GM21717 (cell line): ENCODE data around the gene PIP5K1B.
A peak's percentile ranks its signal among the peaks of the same experiment; 100 is the strongest.
"Not testable (repeated sequence)": the region's sequence is repeated elsewhere in the genome, so short reads cannot be mapped to it uniquely, and the experiment has no call there.

Experiments
- ATAC-seq: cut with Tn5 transposase; IDR thresholded peaks from one replicate; pipeline ENCODE4 v1.9.1; 2021; ENCODE audit warnings: mild to moderate bottlenecking, moderate library complexity; ENCODE audit not compliant: unreplicated experiment

The PIP5K1B gene

DNA sequence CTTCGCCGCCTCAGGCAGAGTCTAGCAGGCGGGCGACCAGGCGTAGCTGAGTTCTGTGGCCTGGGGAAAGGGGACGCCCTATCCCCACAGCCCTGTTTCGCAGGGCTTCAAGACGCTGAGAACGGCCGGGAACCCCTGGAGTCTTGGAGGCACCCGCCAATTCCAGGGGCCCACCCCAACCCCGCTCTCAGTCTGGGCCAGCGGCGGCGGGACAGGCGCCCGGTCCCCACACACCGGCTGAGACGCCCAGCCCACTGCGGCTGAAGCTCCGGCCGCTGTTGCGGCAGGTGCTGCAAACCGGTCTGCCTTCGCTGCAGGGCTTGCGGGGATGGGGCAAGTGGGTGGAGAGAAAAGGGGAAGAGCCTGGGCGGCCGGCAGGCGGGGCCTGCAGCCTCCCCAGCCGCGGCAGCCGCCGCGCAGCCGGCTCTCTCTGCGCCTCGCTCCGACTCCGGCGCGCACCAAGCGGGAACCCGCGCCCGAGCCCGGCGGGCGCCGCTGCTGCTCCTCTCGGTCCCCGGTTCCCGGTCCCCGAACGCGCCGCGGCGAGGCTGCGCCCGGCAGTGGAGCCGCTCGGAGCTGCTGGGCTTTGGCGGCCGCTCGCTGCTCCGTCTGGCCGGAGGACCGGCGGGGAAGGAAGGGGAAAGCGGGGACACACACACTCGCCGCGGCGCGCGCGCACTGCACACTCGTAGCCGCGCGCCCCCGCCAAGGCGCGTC is at the start of gene PIP5K1B:
TSS of gene PIP5K1B (plus strand) at position 427 of the 717 bp plus-strand sequence. CDS start 117,375 bp downstream, outside the sequence.
- ATAC-seq = peak; percentile 74

DNA sequence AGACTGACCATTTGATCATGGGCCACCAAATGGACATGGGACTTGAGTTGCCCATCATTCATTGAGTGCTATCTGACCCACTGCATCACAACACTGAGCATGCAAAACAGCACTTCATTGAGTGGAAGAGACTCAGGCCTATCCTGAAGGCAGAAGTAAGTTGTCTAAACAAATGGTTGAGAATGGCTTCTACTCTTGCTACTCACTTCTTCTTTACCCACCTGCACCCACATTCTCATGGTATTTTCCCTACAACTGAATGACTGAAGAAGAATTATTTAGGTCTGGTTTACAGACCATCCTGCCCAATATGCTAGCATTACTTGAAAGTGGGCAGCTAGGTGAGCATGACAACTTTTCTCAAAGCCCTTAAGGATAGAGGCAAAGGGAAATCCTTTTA is 41.0 kb upstream of the PIP5K1B start:
- no peak for ATAC-seq

- no peak for ATAC-seq
These were observed 36.9 kb upstream of the PIP5K1B start for GRCh38 chr9:68668127-68668526.

- no peak for ATAC-seq
These were observed 35.8 kb upstream of the PIP5K1B start for GRCh38 chr9:68669218-68669617.

DNA sequence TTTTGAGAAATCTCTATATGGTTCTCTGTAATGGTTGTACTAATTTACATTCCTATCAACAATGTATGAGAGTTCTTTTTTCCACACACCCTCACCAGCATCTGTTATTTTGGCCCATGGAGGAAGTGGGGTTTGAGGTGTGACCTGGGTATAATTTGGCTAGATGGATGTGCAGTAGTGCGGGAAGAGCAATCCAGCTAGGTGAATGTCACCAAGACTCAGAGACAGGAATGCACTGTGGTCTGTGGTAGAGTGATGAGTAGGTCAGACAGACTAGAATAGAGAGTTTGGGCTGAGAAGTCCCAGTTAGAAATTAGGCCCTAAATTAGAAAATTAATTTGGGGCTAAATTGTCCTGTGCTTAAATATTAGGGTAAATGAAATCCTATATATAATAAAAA is 32.8 kb upstream of the PIP5K1B start:
- no peak for ATAC-seq

DNA sequence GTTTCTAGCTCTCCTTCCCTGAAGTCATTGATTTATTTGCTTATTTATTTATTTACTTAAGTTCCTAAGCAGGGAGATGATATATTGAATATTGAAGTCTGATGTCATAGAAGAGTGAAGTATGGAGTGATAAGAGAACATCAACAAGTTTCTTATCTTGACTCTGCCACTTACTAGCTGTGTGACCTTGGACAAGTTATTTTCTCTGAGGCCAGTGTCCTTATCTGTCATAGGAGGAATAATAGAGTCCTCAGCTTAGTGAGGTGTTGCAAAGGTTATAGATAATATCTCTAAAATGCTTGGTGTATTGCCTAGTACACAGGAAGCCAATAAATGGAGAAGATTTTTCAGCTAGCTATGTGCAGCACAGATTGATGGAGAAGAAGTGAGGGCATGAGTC is 32.4 kb upstream of the PIP5K1B start:
- ATAC-seq = no peak

DNA sequence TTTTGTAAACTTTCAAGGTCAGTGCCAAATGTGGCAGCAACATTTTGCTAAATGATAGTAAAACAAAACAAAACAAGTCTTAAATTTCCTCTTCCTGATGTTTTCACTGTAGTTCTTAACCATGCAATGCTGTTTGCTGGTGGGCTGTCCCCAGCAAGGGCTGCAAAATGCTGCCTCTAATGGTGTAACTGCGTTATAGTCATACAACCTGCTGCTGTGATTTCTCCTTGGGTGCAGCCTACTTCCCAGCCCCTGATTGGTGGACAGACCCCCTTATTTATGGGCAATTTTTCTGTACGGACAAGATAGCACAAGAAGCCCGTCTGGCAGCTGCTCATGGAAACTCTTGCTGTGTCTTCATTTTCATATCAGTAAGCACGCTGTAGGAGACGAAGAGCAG is 26.6 kb upstream of the PIP5K1B start:
- ATAC-seq = peak; percentile 53

DNA sequence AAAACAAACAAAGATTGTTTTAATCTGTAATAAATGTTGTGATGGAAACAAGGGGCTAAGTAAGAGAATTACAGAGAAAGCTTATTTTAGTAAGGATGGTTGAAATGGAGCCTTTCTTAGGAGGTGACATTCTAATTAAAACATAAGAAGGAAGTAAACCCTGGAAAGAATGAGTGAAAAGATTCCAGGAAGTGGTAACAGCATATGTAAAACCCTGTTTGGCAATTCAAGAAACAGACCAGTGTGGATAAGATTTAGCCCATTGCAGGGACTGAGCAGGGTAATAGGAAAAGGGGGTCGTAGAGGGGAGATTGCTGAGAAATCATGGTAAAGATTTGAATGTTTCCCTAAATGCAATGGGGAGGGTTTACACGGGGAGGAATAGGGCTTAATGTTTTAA is 21.6 kb upstream of the PIP5K1B start:
- ATAC-seq = no peak

DNA sequence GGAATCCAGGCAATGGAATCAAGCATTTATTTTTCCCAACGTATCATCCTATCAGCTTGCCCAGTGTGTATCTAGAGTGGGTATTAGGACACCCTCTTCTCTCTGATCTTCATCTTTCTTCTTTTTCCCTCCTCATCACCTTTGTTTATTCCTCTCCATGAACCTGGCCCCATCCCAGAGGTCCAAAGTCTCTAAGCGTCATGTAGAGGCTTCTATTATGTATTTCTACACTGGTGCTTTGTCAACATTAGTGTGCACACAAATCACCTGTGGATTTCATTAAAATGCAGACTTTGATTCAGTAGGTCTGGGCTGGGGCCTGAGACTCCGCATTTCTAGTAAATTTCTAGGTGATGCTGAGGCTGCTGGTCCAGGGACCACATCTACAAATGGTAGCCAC is 19.8 kb upstream of the PIP5K1B start:
- ATAC-seq = no peak

GRCh38 chr9:68685770-68686169 is 19.3 kb upstream of the PIP5K1B start:
- ATAC-seq = peak; percentile 85

DNA sequence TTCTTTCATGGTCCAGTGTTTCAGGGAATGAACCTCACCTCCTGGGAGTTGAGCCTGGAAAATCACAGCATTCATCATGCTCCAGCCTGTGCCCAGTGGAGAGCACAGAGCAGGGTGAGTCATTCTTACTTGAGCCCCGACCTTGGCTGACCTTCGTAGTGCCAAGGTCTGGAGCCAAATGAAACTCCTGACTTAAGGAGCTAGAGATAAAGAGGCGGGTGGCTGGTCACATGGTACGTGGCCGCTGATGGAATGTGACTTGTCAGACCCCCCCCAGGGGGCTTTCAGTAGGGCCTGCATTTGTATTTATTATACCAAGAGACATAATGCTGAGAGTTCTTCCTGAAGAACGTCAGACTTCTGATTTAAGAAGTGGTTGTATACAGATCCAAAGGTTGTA is 15.0 kb upstream of the PIP5K1B start:
- no peak for ATAC-seq

DNA sequence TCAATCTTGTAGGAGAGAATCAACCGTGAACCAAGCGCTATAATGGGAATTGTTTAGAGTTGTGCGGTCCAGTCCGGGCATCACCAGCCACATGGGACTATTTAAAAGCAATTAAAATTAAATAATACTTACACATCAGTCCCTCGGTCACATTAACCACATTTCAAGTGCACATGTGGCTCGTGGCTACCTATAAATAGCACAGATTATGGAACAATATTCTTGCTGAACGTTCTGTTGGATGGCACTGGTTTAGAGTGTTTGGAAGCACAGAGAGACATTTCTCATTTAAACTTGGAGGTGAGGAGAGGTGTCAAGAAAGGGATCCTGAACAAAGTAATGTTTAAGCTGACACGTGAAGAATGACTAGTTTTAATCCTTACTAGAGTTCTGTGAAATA is 12.5 kb upstream of the PIP5K1B start:
- ATAC-seq = no peak

DNA sequence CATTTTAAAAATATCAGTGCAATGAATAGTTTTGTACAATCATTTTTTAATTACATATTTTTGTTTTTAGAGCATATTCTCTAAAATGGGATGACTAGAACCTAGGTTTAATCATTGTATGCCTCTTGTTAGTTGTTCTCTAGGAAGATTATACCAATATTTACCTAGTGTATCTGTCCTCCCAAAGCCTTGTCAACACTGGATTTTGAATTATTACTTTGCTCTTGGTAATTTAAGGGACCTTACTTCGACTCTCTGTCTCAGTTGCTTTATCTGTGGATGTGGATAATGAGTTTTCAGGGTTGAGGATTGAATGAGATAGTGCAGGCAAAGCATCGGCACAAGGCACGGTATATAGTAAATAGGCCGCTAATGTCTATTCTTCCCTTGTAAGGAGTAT is 10.9 kb upstream of the PIP5K1B start:
- no peak for ATAC-seq

DNA sequence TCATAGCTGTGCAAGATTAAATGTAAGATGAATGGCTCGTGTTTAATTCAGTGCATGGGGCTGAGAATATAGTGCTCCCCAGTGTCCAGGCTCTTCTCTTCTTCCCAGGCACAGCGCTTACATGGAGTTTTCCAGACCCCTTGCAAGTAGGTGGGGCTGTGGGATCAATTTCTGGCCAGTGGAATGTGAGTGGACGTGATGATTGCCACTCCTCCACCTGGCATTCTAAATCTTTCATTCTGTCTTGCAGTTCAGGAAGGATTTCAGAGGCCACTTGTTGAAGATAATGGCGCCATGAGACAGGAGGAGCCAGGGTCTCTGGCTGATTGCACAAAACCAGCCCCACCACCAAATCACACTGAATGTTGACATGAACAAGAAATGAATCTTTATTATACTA is 7.2 kb upstream of the PIP5K1B start:
- ATAC-seq = no peak

DNA sequence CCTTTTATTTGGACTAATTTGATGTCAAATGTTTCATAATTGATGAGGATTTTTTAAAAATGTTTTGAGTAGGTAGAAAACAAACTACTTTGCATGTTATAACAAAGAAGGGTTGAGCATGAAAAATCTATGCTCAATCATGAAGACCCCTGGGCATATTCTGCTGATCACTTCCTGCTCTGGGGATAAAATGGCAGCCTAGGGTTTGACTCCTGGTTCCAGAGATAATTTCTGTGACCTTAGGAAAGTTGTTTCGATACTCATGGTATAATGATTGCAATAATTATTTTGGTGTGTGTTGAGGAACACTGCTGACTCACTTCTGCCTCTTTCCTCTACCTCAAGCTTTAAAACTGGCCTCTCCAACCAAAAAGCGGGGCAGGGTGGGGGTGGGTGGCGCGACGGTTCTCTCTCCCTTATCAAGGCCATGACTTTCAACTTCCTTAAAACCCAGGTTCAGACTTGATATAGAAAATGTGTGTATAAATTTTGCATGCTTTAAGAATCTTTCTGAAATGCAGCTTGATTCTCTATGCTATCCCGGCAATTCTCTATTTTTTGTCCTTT is 6.0 kb upstream of the PIP5K1B start:
- no peak for ATAC-seq

DNA sequence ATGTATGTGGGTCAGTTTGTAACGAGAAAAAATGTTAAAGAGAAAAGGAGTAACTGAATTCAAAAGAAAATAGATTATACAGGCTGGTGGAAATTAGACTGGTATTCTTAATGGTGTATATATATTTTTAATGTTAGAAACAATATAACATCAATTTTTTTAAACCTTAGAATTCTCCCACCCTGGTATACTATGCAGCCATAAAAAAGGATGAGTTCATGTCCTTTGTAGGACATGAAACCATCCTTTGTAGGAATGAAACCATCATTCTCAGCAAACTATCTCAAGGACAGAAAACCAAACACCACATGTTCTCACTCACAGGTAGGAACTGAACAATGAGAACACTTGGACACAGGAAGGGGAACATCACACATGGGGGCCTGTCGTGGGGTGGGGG is 5.4 kb upstream of the PIP5K1B start:
- ATAC-seq = not testable (repeated sequence)

DNA sequence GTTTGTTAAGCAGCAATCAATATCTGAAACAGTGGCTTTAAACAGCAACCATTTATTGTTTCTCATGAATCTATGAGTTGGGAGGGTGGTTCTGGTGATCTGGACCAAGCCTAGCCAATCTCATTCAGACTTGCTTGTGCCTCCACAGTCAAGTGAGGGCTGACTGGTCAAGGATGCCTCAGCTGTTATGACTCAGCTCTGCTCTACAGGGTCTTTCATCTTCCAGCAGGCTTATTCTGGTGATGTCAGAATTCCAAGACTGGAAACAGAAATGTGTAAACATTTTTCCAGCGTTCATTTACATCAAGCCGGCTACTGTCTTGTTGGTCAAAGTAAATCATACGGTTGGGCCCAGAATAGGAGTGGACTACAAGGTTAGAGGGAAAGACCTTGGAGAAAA is 2.5 kb upstream of the PIP5K1B start:
- ATAC-seq = no peak

DNA sequence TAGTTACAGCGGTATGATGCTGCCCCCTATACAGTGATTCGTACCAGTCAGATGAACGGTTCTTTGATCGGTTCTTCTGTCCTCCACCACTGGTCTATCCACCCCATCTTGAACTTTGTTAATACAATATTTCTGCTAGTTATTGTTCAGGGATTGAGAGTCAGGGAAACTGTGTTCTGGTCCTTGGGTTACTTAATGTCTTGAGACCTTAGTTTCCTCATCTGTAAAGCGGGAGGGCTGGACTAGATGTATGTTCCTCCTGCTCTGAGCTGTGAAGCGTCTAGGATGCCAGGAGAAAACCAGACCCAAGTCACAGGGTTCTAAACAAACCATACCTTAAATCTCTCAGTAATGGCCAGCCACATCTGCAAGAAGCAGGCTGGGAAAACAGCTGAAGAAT is 1.4 kb upstream of the PIP5K1B start:
- no peak for ATAC-seq

DNA sequence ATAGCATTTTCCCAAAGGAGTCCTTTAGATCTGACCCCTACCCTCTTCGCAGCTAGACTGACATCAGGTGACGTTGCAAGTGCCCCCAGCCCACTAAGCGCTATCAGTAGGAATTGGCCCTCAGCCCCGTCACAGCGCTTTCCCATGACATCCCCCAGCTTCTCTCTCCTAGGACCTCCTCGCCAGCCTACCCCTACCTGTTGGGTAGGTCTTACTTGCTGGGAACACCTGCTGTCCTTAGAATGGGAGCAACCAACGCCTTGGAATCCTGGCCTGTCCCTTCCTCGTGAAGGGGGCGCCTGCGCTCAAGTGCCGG is 584 bp upstream of the PIP5K1B start:
- no peak for ATAC-seq

DNA sequence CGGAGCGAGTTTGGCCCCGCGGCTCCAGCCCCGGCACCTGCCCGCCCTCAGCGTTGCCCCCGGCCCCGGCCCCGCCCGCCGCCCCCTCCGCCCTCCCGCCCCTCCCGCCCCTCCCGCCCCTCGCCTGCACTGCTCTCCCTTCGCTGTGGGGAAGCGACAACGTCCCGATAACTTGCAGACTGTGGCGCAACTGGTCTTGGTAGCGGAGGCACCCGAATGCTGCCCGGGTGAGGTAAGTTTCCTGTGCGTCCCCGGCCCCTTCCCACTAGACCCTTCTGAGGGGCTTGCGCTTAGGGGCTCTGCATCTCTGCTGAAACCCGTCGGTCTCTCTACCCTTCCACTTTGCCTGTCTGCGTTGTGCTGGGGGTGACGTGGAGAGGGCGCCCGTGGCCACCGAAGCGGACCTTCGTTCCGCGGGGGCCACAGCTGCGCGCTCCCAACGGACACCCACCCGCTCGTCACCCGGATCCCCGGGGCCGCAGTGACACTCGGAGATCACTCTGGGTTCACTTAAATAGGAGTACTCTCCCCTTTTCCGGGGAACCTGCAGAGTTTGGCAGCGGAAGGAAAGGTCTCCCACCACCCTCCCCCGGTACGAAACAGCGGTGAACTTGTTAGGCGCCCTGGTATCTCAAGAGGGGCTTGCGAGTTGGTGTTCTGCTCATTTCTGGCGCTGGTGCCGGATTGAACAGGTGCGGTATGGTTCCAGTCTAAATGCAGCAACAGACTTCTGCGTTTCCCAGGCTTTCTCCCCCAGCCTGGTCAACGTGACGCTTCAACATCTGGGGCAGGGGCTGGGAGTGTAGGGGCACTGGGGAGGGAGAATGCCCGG is 707 bp downstream of the PIP5K1B start:
- ATAC-seq = peak; percentile 11

DNA sequence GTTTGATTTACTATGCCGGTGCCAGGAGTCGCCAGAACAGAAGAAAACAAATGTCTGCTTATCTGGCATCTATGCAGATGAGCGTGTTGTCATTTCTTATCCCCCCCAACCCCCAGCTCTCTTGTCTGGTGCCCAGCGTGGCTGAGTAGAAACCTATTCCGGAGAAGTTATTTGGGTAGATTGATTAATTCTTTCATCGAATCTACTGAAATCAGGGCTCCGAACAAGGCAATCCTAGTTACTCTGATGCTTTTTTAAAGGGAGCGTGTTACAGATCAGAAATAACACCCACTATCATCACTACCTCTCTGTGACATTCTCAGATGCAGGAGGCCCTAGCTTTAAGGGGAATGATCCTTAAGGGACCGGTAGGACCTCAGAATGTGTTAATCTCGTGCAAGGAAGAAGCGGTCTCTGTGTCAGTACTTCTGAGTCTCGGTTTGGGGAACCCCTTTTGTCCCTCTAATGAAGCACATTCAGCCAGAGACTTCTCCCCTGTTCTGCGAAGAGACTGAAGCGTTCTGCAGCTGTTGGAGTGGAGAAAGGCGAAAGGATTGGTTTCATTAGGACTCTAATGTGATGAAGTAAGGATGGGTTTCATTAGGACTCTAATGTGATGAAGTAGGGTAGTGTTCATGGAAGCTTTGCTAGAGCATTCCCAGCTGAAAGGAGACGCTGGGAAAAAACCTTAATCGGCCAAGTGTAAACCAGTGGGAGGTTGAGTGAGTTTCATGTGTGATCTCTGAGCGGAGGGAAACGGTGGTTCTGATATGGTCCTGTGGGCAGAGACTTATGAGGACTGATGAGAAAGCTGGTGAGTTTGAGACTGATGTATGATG is 1.5 kb downstream of the PIP5K1B start:
- ATAC-seq = peak; percentile 50
